Astrocyte (in vitro differentiated cells and primary cell): ENCODE data around the gene UNC93B1. TPM values are rescaled to one million over a fixed set of nuclear protein-coding genes. Genes with fewer than 3 reads are reported as not detected.

ENCODE experiments used
- DNase-seq: peaks from one replicate; pipeline ENCODE4 v3.0.0-alpha.2; 2010; ENCODE audit warnings: low read depth
- FAIRE-seq: peaks from 2 replicates; lab custom pipeline; 2011; peaks lifted over from hg19 to GRCh38; lab: Jason Lieb, UNC
- H2AFZ ChIP-seq: 2 replicates; pipeline ENCODE4 v1.6.0; 2012; ENCODE audit warnings: low read depth, low read length, inconsistent platforms
- H3K27ac ChIP-seq: 2 replicates; pipeline ENCODE4 v1.5.1; 2011; ENCODE audit warnings: low read depth, low read length, inconsistent platforms
- H3K27me3 ChIP-seq: 2 replicates; pipeline ENCODE4 v1.6.0; 2011; ENCODE audit warnings: low read length, inconsistent platforms; ENCODE audit not compliant: insufficient read depth
- H3K36me3 ChIP-seq: 2 replicates; pipeline ENCODE4 v1.5.1; 2011; ENCODE audit warnings: low read length, inconsistent platforms; ENCODE audit not compliant: insufficient read depth
- H3K4me1 ChIP-seq: 2 replicates; pipeline ENCODE4 v1.5.1; 2011; ENCODE audit warnings: low read length, inconsistent platforms; ENCODE audit not compliant: insufficient read depth
- H3K4me2 ChIP-seq: 2 replicates; pipeline ENCODE4 v1.6.0; 2012; ENCODE audit warnings: low read length, inconsistent platforms
- H3K4me3 ChIP-seq: 2 replicates; pipeline ENCODE4 v1.5.1; 2011; ENCODE audit warnings: low read depth, mild to moderate bottlenecking, low read length, inconsistent platforms; ENCODE audit not compliant: insufficient read depth
- H3K79me2 ChIP-seq: 2 replicates; pipeline ENCODE4 v1.6.0; 2012; ENCODE audit warnings: mild to moderate bottlenecking, low read length, inconsistent platforms; ENCODE audit not compliant: insufficient read depth
- H3K9ac ChIP-seq: 2 replicates; pipeline ENCODE4 v1.6.0; 2012; ENCODE audit warnings: mild to moderate bottlenecking, low read length, inconsistent platforms
- H3K9me3 ChIP-seq: 2 replicates; pipeline ENCODE4 v1.5.1; 2012; ENCODE audit warnings: low read depth, mild to moderate bottlenecking, low read length, inconsistent platforms; ENCODE audit not compliant: insufficient read depth
- H4K20me1 ChIP-seq: 2 replicates; pipeline ENCODE4 v1.6.0; 2012; ENCODE audit warnings: low read length, inconsistent platforms; ENCODE audit not compliant: insufficient read depth
- H3K27ac Mint-ChIP-seq: one replicate; pipeline ENCODE4 v1.8.0; 2021; ENCODE audit warnings: mild to moderate bottlenecking, mixed read lengths; ENCODE audit not compliant: unreplicated experiment
- H3K27me3 Mint-ChIP-seq: one replicate; pipeline ENCODE4 v1.8.0; 2021; ENCODE audit warnings: low read depth, mixed read lengths; ENCODE audit not compliant: unreplicated experiment
- H3K36me3 Mint-ChIP-seq: one replicate; pipeline ENCODE4 v1.8.0; 2021; ENCODE audit warnings: low read depth, mixed read lengths; ENCODE audit not compliant: unreplicated experiment
- H3K4me1 Mint-ChIP-seq: one replicate; pipeline ENCODE4 v1.8.0; 2021; ENCODE audit warnings: low read depth, mixed read lengths; ENCODE audit not compliant: unreplicated experiment
- H3K4me3 Mint-ChIP-seq: one replicate; pipeline ENCODE4 v1.8.0; 2021; ENCODE audit warnings: mild to moderate bottlenecking, moderate library complexity, mixed read lengths; ENCODE audit not compliant: unreplicated experiment
- H3K9me3 Mint-ChIP-seq: one replicate; pipeline ENCODE4 v1.8.0; 2021; ENCODE audit warnings: mild to moderate bottlenecking, mixed read lengths; ENCODE audit not compliant: unreplicated experiment
- CTCF ChIP-seq: IDR thresholded peaks from 2 replicates; pipeline ENCODE4 v1.5.1; 2011; ENCODE audit warnings: low read depth, mild to moderate bottlenecking, inconsistent platforms, low read length, moderate library complexity; ENCODE audit not compliant: insufficient read depth
- EZH2 ChIP-seq: IDR thresholded peaks from 2 replicates; pipeline ENCODE4 v1.6.1; 2012; ENCODE audit warnings: mild to moderate bottlenecking, low read length, inconsistent platforms; ENCODE audit not compliant: insufficient read depth
- total RNA-seq: library from RNA; stranded (reverse); gene quantifications from 2 replicates; pipeline ENCODE4 v1.2.1, GENCODE V29; 2021

The UNC93B1 gene
- total RNA-seq, 1 donor from 2014 or later: 37.3 TPM

GRCh38 chr11:68012044-68012842 lies 8.3 kb upstream of the UNC93B1 start:
- H3K4me1 ChIP-seq: peaks cover 58% of the 10 kb centered on the region

GRCh38 chr11:68011051-68011943 lies 7.4 kb upstream of the UNC93B1 start:
- H2AFZ ChIP-seq: peak overlapping the region; percentile 81
- H3K4me3 Mint-ChIP-seq: peak overlapping the region; percentile 45
- no peaks in the 10 kb centered on the region for H4K20me1 ChIP-seq
- H3K36me3 Mint-ChIP-seq: peaks cover 2% of the 10 kb centered on the region
- no peaks in the 10 kb centered on the region for H3K9me3 Mint-ChIP-seq
- TF ChIP-seq CTCF: no peak
- no peak for TF ChIP-seq EZH2
- peak overlapping the region; percentile 96 for H3K27ac ChIP-seq
- H3K9ac ChIP-seq: peak overlapping the region; percentile 80
- peak overlapping the region; percentile 72 for H3K27ac Mint-ChIP-seq
- peaks cover 16% of the 10 kb centered on the region for H3K79me2 ChIP-seq
- H3K9me3 ChIP-seq: no peaks in the 10 kb centered on the region
- H3K4me1 ChIP-seq: peaks cover 58% of the 10 kb centered on the region
- FAIRE-seq (no peak), DNase-seq (no peak)
- H3K4me1 Mint-ChIP-seq: peaks cover 21% of the 10 kb centered on the region
- no peaks in the 10 kb centered on the region for H3K36me3 ChIP-seq
- peaks cover 2% of the 10 kb centered on the region for H3K27me3 Mint-ChIP-seq
- peak overlapping the region; percentile 88 for H3K4me2 ChIP-seq
- peak overlapping the region; percentile 32 for H3K4me3 ChIP-seq
- H3K27me3 ChIP-seq: no peaks in the 10 kb centered on the region

More at GRCh38 chr11:68012044-68012842, 8.3 kb upstream of the UNC93B1 start:
- H3K4me3 Mint-ChIP-seq: no peak overlapping the region
- Histone ChIP-seq H3K79me2 (peaks cover 16% of the 10 kb centered on the region), H3K9ac (peak overlapping the region; percentile 78), H3K27me3 (no peaks in the 10 kb centered on the region), H3K27ac (peak overlapping the region; percentile 96), H3K4me2 (peak overlapping the region; percentile 88), H4K20me1 (no peaks in the 10 kb centered on the region), H3K4me3 (no peak overlapping the region), H3K9me3 (no peaks in the 10 kb centered on the region), H2AFZ (peak overlapping the region; percentile 28), H3K36me3 (no peaks in the 10 kb centered on the region)
- peaks cover 2% of the 10 kb centered on the region for H3K36me3 Mint-ChIP-seq
- peak overlapping the region; percentile 94 for H3K27ac Mint-ChIP-seq
- H3K4me1 Mint-ChIP-seq: peaks cover 21% of the 10 kb centered on the region
- FAIRE-seq (no peak), DNase-seq (no peak)
- no peak for TF ChIP-seq CTCF
- no peak for TF ChIP-seq EZH2
- peaks cover 1% of the 10 kb centered on the region for H3K27me3 Mint-ChIP-seq
- no peaks in the 10 kb centered on the region for H3K9me3 Mint-ChIP-seq
